CMK (cell line): Measurements from ENCODE around the gene GMCL2.
"Not testable (repeated sequence)": the region's sequence is repeated elsewhere in the genome, so short reads cannot be mapped to it uniquely, and the experiment has no call there.

Source experiments
- DNase-seq: peaks from one replicate; pipeline ENCODE4 v3.0.0-alpha.2; 2010; ENCODE audit warnings: low read depth

The GMCL2 gene, protein sequence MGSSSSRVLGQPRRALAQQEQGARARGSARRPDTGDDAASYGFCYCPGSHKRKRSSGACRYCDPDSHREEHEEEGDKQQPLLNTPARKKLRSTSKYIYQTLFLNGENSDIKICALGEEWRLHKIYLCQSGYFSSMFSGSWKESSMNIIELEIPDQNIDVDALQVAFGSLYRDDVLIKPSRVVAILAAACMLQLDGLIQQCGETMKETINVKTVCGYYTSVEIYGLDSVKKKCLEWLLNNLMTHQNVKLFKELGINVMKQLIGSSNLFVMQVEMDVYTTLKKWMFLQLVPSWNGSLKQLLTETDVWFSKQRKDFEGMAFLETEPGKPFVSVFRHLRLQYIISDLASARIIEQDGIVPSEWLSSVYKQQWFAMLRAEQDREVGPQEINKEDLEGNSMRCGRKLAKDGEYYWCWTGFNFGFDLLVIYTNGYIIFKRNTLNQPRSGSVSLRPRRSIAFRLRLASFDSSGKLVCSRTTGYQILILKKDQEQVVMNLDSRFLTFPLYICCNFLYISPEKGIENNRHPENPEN

DNA sequence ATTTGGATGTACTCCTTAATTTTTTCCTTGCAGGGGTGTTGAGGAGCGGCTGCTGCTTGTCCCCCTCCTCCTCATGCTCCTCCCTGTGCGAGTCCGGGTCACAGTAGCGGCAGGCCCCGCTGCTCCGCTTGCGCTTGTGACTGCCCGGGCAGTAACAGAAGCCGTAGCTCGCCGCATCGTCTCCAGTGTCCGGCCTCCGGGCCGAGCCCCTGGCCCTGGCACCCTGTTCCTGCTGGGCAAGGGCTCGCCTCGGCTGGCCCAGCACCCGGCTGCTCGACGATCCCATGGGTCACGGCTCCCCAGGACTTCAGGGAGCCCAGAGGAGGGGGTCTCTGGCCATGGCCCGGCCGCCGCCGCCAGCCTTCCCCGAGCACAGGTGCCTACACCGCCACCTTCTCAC, at the start of gene GMCL2:
GMCL2 (minus strand) TSS at position 358 of the 400 bp plus-strand sequence; CDS start at position 286, 72 bp downstream.
- no peak for DNase-seq

- DNase-seq = no peak
Measured at GRCh38 chr5:178236679-178237078, 49.5 kb upstream of the GMCL2 start.

DNA sequence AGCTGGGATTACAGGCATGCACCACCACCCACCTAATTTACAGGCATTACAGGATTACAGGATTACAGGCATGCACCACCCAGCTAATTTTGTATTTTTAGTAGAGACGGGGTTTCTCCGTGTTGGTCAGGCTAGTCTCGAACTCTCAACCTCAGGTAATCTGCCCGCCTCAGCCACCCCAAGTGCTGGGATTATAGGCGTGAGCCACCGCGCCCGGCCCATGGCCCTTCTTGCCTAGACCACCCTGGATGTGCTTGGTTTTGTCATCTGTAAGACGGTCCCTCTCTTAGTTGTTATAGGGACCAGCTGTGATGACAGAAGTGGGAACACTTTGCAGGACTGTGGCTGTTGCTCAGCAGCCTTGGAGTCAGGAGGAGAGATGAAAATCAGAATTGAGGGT, 49.0 kb upstream of the GMCL2 start:
- no peak for DNase-seq

- DNase-seq = no peak
Measured at GRCh38 chr5:178235588-178235974, 48.4 kb upstream of the GMCL2 start.

DNA sequence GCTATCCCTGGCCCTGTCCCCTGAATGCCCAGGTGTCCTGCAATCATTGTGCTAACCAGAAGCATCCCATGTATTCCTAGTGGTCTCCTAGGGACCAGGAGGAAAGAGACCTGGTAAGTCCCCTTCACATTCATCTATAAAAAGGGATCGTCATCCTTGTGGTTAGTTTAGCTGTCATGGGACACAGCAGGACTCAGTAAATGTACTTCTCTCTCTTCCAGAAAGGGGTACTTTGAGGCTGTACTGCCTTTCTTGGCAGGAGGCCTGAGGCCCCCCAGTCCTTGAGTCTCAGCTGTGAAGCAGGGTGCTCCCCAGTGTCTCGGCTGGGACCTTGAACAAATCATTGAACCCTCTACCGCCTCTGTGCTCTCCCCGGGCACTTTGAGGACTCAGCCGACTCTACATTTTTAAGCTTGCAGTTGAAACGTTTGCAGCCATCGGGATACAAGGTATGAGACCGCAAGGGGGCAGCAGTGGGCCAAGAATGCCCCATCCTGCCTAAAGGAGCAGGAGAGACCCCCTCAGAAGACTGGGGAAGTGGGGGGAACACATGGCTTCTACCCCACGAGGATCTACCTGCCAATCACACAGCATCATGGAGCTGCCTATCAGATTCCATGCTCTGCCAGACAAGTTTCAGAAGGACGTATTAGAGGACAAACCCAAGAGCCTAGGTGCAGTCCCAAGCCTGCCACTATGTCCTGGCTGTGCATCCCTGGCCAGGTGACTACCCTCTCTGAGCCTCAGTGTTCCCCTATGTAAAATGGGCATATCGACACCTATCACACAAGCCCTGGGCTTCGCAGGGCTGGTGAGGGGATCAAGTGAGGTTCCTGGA, 47.8 kb upstream of the GMCL2 start:
- peak; percentile 61 for DNase-seq

DNA sequence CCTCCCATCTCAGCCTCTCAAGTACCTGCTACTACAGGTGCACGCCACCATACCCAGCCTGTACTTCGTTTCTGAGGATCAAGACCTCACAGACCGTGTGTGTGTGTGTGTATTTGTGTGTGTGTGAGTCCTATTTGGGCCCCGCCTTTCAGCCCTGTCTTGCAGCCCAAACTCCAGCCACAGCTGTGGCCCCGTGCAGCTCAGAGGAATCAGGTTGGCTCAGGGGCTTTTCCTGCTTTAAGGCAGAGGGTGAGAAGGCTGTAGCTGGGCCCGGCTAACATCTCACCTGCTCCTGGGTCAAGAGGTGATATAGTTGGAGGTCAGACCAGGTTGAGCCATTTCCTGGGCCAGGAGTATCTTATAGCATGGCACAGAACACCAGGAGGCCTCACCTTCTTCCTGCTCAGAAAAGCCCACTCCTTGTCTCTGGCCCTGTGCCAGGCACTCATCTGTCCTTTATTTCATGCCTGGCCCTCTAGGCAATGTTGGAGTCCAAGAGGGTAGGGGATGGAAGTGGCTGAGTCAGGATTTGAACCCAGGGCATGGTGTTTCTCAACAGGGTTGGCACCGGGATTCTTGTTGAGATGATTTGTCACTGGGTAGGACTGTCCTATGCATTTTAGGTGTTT, 47.1 kb upstream of the GMCL2 start:
- no peak for DNase-seq

DNA sequence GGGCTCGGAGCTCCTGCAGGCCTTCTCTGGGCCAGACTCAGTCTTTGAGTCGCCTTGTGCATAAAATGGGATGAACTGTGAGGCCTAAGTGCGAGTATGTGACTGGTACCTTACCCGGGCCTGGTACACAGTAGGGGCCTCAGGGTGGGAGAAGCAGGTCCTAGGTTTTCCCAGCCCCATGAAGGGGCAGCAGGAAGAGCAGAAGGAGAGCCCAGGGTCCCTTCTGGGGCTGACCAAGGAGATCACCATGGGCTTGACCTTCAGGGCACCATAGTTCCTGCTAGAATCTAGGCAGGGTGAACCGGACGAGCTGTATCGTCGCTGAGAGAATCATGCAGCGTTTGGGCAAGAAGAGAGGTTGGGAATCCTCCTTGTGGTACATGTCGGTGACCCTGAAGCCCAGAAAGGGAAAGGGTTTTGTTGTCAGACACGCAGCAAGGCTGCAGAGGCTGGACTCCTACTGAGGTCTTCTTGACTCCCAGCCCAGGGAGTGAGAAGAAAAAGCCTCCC, 45.8 kb upstream of the GMCL2 start:
- no peak for DNase-seq

- DNase-seq = peak; percentile 70
Measured at GRCh38 chr5:178232124-178232919, 45.2 kb upstream of the GMCL2 start, which contains the start of gene PHYKPL. Gene PHYKPL (minus strand): TSS chr5:178232802. CDS start chr5:178232550, 252 bp downstream.

DNA sequence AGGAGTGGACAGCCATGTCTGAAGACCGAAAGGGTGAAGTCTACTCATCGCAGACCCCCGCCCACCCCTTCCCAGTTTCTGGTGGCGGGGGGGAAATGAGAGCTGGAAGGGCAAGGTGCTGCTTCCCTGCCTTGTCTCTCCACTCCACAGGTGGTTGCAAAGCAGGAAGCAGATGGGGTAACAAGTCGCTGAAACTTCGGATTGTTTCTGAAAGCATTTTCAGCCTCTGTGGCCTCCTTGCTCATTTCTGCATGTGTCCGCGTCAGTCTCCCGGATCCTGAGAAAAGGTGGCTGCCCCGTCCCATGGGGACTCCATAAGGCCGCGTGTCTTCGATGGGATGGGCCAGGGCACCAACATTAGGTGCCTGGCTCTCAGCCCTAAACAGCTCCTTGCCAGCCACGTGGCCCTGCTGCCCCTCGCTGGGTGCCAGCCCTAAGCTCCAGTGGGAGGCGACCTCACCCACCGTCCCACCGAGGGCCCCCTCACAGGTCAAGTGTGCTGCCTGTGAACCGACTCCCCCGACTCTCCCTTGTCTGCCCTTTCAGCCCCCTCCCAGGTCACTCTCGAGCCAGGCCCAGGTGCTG, 44.5 kb upstream of the GMCL2 start:
- no peak for DNase-seq

DNA sequence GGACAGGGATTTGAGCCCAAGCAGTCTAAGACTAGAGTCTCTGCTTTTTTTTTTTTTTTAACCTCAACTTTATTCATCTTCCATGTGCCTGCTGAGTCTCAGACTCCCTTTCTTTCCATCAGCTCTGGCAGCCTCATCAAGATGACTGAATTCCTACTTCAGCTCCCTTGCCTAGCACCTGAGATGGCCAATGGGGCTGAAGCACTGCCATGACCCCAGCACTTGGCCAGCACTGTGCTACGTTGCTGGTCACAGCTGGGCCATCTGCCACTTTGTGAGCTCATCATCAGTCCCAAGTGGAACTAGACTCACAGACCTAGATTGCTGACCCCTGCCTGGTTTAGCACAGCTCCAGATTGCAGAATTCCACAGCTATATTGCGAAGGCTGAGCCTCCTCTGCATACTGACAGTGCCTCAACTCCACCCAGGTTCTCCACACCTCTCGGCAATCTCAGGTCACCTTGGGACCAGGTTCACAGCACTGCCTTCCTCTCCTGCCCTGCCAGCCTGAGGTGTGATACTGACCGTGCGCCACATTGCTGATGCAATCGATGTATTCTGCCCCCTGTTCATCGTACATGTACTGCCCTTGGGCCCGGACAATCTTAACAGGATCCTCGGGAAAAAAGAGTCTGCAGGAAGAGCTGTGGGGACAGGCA, 43.8 kb upstream of the GMCL2 start:
- no peak for DNase-seq

DNA sequence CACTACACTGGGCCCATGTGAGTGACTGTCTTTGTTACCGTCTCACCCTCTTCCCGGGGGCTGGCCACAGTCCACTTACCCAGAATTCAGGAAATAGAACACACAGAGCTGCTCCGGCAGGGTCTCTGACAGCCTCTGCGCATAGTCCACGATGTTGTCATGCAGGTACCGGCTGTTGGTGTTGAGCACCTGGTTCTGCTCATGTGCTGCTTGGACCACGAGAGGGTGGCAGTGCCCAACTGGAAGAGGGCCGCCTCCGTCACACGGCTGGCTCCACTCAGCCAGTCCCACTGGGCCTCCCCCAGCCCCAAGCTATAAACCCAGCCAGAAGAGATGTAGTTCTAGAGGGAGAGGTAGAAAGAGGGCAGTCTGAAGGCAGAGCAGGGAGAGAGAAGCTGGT, 42.7 kb upstream of the GMCL2 start:
- no peak for DNase-seq

DNA sequence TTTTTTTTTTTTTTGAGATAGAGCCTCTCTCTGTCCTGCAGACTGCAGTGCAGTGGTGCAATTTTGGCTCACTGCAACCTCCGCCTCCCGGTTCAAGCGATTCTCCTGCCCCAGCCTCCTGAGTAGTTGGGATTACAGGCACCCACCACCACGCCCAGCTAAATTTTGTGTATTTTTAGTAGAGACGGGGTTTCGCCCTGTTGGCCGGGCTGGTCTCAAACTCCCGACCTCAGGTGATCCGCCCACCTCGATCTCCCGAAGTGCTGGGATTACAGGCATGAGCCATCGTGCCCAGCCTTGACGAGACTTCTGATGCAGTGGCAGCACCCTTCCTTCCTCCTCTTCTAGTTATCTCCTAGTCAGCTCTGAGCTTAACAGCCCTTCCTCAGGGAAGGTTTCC, 41.9 kb upstream of the GMCL2 start:
- not testable (repeated sequence) for DNase-seq

- DNase-seq = no peak
Measured at GRCh38 chr5:178228609-178229008, 41.4 kb upstream of the GMCL2 start.

- no peak for DNase-seq
Measured at GRCh38 chr5:178227929-178228328, 40.8 kb upstream of the GMCL2 start.

DNA sequence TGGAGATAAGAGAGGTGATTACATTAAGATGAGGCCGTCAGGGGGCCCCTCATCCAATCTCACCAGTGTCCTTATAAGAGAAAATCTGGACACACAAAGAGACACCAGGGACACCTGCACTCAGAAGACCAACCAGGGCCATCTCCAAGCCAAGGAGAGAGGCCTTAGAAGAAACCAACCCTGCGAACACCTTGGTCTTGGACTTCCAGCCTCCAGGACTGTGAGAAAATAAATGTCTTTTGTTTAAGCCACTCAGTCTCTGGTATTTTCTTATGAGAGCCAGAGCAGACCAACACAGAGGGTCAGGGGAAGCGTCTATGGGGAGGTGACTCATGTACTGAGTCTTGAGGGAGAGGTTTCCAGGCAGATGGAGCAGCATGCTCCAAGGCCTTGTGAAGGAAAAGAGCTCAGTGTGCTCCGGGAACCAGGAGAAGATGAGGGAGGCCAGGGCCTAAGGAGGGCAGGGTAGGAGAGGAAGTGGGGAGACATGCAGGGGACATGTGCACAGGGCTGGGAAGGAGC, 40.0 kb upstream of the GMCL2 start:
- DNase-seq = no peak

DNA sequence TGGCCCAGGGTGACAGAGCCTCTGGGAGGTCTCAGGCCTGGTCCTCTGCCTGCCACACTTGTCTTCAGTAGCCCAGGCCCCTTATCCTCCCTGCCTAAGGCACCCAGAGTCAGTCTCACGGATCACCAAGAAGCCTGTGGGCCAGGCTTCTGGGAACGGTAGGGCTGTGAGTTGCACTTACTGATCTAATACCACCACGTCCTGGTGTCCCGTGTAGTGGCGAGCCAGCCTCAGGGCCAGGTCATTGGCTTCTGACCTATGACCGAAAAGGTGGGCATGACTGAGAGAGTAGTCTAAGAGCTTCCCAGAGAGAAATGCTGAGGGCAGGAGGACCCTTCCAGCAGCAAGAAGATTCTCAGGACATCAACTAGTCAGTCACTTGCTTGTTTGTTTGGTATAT, 38.0 kb upstream of the GMCL2 start:
- no peak for DNase-seq

- DNase-seq = no peak
Measured at GRCh38 chr5:178224403-178224802, 37.2 kb upstream of the GMCL2 start.

GRCh38 chr5:178223828-178224335, 36.7 kb upstream of the GMCL2 start:
- DNase-seq = no peak

- DNase-seq = no peak
Measured at GRCh38 chr5:178223196-178223773, 36.1 kb upstream of the GMCL2 start.

DNA sequence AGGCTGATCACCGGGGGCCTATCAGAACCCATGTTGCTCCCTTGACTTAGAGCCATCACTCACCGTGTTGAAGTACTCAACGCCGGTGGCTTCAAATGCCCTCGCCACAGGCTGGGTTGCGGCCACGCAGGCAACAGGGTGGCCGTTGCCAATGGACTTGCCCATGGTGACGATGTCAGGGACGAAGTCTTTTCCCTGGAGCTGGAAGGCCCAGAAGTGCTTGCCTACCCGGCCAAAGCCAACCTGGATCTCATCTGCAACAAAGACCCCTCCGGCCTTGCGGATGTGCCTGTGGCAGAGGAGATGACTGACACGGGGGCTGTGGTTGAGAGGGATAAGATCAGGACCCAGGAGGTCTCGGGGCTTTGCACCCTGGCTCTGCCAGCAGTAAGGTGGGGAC, 35.1 kb upstream of the GMCL2 start:
- DNase-seq = no peak
